RWPE2 (cell line): ENCODE data around the gene TXLNA.

Source experiments
- ATAC-seq: fragments of 200-7000 bp; cut with Tn5 transposase; 3 replicates; pipeline ENCODE4 v1.9.1; 2021; ENCODE audit warnings: low read depth
- DNase-seq: peaks from one replicate; pipeline ENCODE4 v3.0.0-alpha.2; 2020; ENCODE audit warnings: low spot score
- H3K27ac ChIP-seq: fragments of 450-650 bp; 2 replicates; pipeline ENCODE4 v1.5.1; 2017; ENCODE audit warnings: mild to moderate bottlenecking; ENCODE audit not compliant: poor library complexity, severe bottlenecking
- H3K27me3 ChIP-seq: fragments of 250-450 bp; sonication (Bioruptor Pico); 2 replicates; pipeline ENCODE4 v1.5.1; 2021; ENCODE audit warnings: mild to moderate bottlenecking, moderate library complexity; ENCODE audit not compliant: insufficient read depth, poor library complexity, severe bottlenecking
- H3K36me3 ChIP-seq: fragments of 250-450 bp; sonication (Bioruptor Pico); 2 replicates; pipeline ENCODE4 v1.5.1; 2020; ENCODE audit warnings: low read depth, mild to moderate bottlenecking, moderate library complexity
- H3K4me1 ChIP-seq: fragments of 250-450 bp; sonication (Bioruptor Pico); 2 replicates; pipeline ENCODE4 v1.5.1; 2021; ENCODE audit warnings: mild to moderate bottlenecking, moderate library complexity; ENCODE audit not compliant: insufficient read depth, poor library complexity, severe bottlenecking
- H3K4me3 ChIP-seq: fragments of 250-450 bp; sonication (Bioruptor Pico); 2 replicates; pipeline ENCODE4 v1.5.1; 2021; ENCODE audit warnings: mild to moderate bottlenecking, moderate library complexity; ENCODE audit not compliant: severe bottlenecking
- H3K9me3 ChIP-seq: fragments of 250-450 bp; sonication (Bioruptor Pico); 2 replicates; pipeline ENCODE4 v1.5.1; 2021; ENCODE audit warnings: mild to moderate bottlenecking, moderate library complexity; ENCODE audit not compliant: severe bottlenecking
- CTCF ChIP-seq: fragments of 450-650 bp; IDR thresholded peaks from one replicate; pipeline ENCODE4 v1.5.1; 2017; ENCODE audit warnings: mild to moderate bottlenecking, moderate library complexity; ENCODE audit not compliant: poor library complexity, severe bottlenecking

The TXLNA gene

GRCh38 chr1:32184650-32185049 is 5.2 kb downstream of the TXLNA start:
- no peak for ATAC-seq
- H3K27ac ChIP-seq = no peak overlapping the region
- no peaks in the 10 kb centered on the region for H3K9me3 ChIP-seq
- peaks cover 89% of the 10 kb centered on the region for H3K36me3 ChIP-seq
- DNase-seq = no peak
- peaks cover 10% of the 10 kb centered on the region for H3K4me1 ChIP-seq
- H3K4me3 ChIP-seq = no peak overlapping the region
- H3K27me3 ChIP-seq = no peaks in the 10 kb centered on the region
- no peak for TF ChIP-seq CTCF

DNA sequence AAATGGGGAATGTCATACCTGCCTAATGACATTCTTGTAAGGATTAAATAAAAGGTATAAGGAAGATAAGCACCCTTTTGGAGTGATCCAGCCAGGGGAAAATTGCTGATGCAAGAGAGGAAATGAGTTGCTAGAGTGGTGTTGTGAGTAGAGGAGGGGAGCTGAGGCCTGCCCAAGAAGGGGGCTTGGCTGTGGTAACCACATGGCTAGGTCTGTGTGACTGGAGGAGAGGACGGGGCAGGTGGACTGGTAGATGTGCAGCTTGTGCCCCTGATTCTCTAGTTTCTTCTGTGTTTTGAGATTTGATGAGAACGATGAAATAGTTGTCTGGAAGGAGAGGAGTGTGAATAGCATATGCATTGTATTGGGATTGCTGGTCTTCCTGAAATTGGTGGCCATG is 6.6 kb downstream of the TXLNA start:
- no peak overlapping the region for H3K27ac ChIP-seq
- H3K36me3 ChIP-seq = peaks cover 94% of the 10 kb centered on the region
- H3K27me3 ChIP-seq = no peaks in the 10 kb centered on the region
- no peak for TF ChIP-seq CTCF
- no peak for DNase-seq
- H3K9me3 ChIP-seq = no peaks in the 10 kb centered on the region
- ATAC-seq = no peak
- peaks cover 8% of the 10 kb centered on the region for H3K4me1 ChIP-seq
- H3K4me3 ChIP-seq = no peak overlapping the region

DNA sequence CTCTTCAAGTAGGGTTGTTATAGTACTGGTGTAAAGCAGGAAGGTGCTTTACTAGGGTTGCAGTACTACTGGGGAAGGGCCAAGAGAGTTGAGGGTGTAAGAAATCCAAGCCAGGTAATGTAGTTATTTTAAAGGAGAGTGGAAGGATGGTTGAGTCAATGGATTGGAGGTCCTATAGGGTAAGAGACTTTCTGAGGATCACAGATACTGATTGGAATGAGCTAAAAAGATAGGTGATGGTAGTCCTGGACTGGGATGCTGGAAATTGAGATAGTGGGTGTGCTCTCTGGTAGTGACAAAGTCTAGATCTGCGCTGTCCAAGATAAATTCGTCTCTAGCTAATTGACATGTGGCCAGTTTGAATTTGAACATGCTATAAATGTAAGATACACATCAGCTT is 7.0 kb downstream of the TXLNA start:
- TF ChIP-seq CTCF = no peak
- Histone ChIP-seq H3K9me3 (no peaks in the 10 kb centered on the region), H3K4me1 (peaks cover 3% of the 10 kb centered on the region), H3K27ac (no peak overlapping the region), H3K27me3 (no peaks in the 10 kb centered on the region), H3K36me3 (peaks cover 94% of the 10 kb centered on the region), H3K4me3 (no peak overlapping the region)
- DNase-seq (no peak), ATAC-seq (no peak)

DNA sequence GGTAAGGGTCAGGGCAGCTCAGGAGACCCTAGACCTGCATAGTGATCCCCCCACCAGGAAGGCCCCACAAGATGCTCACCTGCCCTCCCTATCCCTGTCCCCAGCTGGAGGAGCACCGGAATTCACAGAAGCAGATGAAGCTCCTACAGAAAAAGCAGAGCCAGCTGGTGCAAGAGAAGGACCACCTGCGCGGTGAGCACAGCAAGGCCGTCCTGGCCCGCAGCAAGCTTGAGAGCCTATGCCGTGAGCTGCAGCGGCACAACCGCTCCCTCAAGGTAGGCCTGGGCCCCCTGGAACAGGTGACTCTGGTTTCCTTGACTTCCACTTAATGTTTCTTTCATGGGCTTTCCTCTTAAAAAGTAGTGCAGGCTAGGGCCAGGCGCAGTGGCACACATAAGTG is 8.4 kb downstream of the TXLNA start:
- H3K27ac ChIP-seq = no peak overlapping the region
- no peak for DNase-seq
- TF ChIP-seq CTCF = no peak
- H3K36me3 ChIP-seq = peaks cover 94% of the 10 kb centered on the region
- H3K9me3 ChIP-seq = no peaks in the 10 kb centered on the region
- no peaks in the 10 kb centered on the region for H3K27me3 ChIP-seq
- H3K4me3 ChIP-seq = no peak overlapping the region
- no peak for ATAC-seq
- peaks cover 3% of the 10 kb centered on the region for H3K4me1 ChIP-seq

DNA sequence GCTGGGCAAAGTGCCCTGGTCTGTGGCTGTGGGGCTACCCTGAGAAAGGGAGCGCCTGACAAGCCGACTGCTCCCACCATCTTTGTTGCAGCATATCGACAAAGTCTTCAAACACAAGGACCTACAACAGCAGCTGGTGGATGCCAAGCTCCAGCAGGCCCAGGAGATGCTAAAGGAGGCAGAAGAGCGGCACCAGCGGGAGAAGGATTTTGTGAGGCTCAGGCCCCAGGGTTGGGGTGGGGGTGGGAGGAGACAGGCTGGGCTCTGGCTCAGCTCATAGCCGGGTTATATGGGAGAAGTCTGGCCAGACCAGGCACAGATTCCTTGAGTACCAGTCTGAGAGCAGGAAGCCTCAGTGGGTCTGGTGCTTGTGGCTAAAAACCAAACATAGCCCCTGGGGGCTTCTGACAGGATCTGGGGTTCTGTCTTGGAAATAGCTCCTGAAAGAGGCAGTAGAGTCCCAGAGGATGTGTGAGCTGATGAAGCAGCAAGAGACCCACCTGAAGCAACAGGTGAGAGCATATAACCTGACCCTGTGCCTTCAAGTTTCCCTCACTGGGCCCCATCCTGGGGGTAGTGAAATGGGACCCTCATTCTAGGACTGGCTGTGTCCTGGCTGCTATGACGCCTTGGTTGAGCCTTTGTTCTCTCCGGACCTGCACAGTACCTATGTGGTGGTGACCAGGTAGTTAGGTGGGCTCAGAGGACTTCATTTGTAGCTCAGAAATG is 12.9 kb downstream of the TXLNA start:
- Histone ChIP-seq H3K4me3 (no peak overlapping the region), H3K27ac (no peak overlapping the region), H3K9me3 (no peaks in the 10 kb centered on the region), H3K27me3 (no peaks in the 10 kb centered on the region), H3K36me3 (peaks cover 93% of the 10 kb centered on the region), H3K4me1 (no peaks in the 10 kb centered on the region)
- DNase-seq (no peak), ATAC-seq (no peak)
- no peak for TF ChIP-seq CTCF
